Measurements from ENCODE around the gene HIGD1A.
"Not testable (repeated sequence)": the region's sequence is repeated elsewhere in the genome, so short reads cannot be mapped to it uniquely, and the experiment has no call there.

The HIGD1A gene

DNA sequence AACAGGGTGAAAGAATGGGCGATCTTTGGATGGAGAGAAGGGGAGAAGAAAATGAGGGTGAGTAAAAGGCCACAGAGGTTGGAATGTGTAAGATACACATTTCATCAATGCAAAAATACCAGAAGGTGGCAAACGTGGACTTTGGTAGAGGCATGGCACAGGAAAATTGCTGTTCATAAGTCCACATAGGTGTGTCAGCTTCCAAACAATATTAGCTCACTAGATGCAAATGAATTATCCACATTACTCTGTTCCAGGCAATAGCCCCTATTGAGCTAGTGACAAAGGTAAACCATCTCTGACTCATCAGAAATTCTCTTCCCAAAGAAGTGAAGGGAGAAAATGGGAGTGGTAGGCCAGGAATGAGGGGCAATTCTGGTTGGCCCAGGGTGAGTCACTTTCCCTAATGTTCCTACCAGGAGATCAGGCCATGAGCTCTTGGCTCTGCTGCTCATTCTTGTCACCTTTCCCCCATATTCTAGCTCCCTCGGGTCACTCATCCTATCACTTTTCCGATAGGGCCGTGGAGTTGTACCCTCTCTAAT lies 24.9 kb upstream of the HIGD1A start:
- DNase-seq (ENCODE audit: low spot score), result no peak

DNA sequence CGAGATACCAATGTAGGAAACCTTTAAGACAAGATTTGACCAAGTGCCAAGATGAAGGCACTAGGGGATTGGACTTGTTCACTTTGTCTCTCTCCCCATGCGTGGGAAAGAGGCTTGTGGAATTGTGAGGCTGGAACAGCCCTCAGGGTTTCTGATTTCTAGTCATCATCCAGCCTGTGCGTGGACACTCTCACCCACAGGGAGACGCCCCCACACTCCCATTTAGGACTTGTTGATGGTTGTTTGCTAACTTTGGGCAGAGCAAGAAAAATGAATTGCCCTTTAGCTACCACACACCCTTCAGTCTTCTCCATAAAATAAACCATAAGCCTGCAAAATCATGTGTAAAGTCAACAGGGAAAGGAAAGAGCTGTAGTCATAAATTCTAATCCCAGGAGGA lies 23.4 kb upstream of the HIGD1A start:
- no peak for DNase-seq (ENCODE audit: low spot score)

GRCh38 chr3:42827023-42827422 lies 22.7 kb upstream of the HIGD1A start:
- DNase-seq (ENCODE audit: low spot score), result no peak

- no peak for DNase-seq (ENCODE audit: low spot score)
These were observed 21.9 kb upstream of the HIGD1A start for GRCh38 chr3:42826141-42826540.

DNA sequence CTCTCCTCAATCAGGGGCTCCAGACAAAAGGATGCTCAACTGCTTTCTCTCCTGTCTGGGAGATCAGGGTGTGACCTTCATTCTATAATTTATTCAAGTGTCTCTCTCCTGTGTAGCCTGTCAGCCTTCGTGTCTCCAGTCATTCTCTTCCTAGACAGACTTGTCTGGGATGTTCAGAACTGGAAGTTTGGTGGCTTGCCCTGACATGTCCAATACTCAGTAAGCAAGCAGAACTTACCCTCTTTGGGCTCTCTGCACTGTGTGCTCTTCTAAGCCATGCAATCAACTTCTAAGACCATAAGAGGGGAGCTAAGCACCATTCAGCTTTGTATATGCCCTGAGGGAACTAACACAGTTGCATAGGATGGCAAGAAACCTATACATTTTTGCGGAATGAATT lies 19.1 kb upstream of the HIGD1A start:
- DNase-seq (ENCODE audit: low spot score), result no peak

DNA sequence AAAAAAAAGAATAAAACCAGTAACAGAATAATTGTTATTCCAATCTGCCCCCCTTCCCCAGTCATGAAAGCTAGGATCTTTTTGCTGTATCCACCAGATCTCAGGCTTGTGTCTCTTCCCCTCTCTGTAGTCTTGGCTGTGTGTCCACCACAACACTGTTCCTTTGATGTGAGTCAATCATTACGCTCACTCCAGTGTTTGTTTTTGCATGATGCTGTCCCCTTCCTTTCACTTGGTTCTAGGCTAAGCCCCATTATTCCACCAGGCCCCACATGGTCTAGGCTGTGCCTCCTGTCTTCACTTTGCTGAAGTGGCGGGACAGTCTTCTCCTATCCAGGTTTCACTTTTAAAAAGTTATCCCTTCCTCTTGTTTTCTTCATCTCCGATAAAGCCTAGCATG lies 18.5 kb upstream of the HIGD1A start:
- no peak for DNase-seq (ENCODE audit: low spot score)

- DNase-seq (ENCODE audit: low spot score), result no peak
These were observed 16.4 kb upstream of the HIGD1A start for GRCh38 chr3:42820746-42821051.

- DNase-seq (ENCODE audit: low spot score), result no peak
These were observed 15.2 kb upstream of the HIGD1A start for GRCh38 chr3:42819351-42819965.

DNA sequence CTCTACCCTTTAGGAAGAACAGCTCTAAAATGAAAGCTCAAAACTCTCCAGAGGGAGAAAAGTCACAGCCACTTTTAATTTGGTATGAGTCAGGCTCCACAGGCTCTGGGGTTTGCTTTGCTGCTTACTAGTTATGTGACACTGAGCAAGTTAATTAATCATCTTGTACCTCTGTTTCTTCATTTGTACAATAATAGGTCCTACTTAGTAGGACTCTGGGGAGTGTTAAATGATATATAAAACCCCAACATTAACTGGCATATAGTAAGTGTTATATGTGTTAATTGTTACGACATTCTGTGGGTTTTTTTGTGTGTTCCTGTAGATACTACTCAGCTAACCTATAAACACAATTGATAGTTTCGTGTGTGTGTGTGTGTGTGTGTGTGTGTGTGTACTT lies 11.5 kb upstream of the HIGD1A start:
- no peak for DNase-seq (ENCODE audit: low spot score)

DNA sequence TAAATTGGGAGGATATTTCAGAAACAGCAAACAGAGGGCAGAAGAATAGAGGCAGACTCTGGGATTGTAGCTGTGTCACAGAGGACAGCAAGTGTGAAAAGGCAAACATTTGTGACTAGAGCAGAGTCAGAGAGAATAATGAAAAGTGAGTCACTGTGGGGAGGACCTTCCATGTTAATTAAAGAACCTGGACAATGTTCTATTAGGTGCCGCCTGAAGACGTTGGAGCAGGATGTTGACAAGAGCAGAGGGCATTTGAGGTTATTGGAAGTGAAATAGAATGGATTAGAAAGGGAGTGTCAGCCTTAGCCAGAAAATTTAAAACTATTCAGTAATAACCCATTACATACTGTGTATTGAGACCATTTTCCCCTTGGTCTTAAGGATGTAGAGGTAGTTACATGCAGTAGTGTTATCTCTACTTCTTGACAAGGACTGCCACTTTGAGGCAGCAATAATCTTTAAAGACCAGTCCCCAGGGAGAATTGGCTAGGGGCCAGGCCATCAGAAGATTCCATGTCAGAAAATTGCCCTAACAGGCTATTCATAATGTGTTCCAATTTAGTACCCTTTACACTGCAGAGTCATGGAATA lies 10.7 kb upstream of the HIGD1A start:
- DNase-seq (ENCODE audit: low spot score), result no peak

- no peak for DNase-seq (ENCODE audit: low spot score)
These were observed 10.0 kb upstream of the HIGD1A start for GRCh38 chr3:42814246-42814645.

GRCh38 chr3:42811118-42811883 lies 7.0 kb upstream of the HIGD1A start:
- not testable (repeated sequence) for DNase-seq (ENCODE audit: low spot score)

- not testable (repeated sequence) for DNase-seq (ENCODE audit: low spot score)
These were observed 6.4 kb upstream of the HIGD1A start for GRCh38 chr3:42810706-42811105.

- no peak for DNase-seq (ENCODE audit: low spot score)
These were observed 4.9 kb upstream of the HIGD1A start, which contains the start of gene ACKR2 for GRCh38 chr3:42809202-42809601. Gene ACKR2, plus strand, starts transcription at chr3:42809445. Its CDS starts 55,058 bp downstream, at chr3:42864503.

DNA sequence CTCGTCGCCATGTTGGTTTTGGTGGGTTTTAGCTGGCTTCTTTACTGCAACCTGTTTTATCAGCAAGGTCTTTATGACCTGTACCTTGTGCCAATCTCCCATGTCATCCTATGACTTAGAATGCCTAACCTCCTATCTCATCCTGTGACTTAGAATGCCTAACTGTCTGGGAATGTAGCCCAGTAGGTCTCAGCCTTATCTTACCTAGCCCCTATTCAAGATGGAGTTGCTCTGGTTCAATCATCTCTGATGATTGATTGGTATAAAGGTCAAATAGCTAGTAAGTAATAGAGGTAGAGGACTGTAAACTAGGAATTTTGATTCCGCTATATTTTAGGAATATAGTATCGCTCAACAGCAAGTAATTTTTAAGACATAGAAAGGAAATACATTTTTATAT lies 3.6 kb upstream of the HIGD1A start:
- DNase-seq (ENCODE audit: low spot score), result no peak

DNA sequence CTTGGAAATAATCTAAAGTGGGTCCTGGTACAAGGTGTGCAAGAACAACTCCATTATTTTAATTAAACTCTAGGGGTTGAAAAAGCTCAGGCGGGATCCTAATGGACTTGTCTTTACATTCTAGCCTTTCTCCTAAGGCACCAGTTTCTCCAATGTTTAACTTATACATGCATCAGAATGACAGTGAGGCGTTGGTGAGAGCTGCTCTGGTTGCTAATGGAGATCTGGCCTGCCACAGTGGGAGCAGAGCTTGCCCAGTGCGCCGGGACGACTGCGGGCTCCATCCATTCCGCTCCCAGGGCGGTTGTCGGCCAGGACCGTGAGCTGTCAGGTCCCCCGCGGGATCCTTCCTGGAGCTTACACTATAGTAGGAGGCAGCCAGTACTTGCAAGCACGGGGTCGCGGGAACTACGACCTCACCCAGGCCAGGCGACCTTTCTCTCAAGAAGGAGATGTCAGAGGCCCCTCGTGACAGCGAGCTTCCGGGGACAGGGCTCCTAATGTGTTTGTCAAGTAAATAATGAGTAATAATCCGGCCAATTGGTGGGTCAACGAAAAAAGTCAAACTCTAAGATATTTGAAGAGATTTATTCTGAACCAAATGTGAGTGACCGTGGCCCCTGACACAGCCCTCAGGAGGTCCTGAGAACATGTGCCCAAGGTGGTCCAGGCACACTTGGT lies 991 bp upstream of the HIGD1A start:
- peak; percentile 14 for DNase-seq (ENCODE audit: low spot score)

GRCh38 chr3:42804831-42805132 lies 492 bp upstream of the HIGD1A start:
- DNase-seq (ENCODE audit: low spot score), result no peak

DNA sequence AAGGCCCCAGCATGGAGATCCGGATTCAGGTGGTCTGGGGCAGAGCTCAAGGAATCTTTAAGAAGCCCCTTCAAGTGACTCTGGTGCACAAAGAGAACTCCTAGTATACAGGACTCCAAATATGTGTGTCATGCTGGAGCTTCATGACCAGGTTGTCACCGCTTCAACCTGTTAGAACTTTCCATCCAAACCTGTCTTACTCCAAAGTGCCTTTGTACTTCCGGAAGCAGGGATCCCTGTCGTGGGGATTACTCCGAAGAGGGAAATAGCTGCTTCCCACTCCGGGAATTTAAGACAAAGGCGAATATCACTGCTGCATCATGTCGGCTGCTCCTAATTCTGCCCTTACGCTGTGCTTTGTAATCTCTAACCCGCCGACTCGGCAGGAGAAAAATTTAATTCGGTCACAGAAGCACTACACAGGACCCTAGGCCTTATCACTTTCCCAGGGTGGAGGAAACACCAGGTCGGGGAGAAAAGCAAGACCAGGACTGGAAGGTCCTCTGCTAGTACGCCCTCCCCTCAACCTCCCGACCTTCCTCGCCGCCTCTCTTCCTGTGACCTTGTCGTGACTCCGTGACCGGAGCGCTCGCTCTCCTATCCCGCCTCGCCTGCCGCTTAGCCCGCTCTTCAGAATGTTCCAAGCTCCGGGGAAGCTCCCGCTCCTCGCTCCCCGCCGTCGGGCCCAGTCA lies 730 bp downstream of the HIGD1A start:
- DNase-seq (ENCODE audit: low spot score), result peak; percentile 48

DNA sequence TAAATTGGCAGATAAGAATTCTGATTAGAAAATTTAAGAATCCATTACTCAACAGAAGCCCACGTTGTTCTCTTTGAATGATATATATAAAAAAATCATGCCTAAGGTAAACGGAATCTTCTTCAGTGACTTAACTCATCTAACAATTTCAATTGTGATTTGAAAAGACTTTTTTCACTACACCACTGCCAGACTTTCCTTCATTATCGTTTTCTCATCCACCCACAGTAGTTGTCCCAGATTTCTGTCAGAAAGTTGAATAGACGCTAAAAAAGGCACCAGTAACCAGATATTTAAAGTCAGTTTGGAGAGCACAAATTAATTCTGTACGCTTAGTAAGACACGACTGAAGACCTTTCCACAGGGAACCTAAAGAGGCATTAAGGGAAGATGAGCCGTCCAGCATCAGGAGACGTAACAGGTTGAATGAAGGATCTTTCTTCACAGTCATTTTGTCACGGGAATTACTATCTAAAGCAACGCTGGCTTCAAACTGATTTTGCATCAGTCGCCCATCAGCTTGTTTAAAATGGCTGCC lies 1.3 kb downstream of the HIGD1A start:
- no peak for DNase-seq (ENCODE audit: low spot score)

GRCh38 chr3:42801784-42802183 lies 2.5 kb downstream of the HIGD1A start:
- DNase-seq (ENCODE audit: low spot score), result no peak

GRCh38 chr3:42801048-42801620 lies 3.2 kb downstream of the HIGD1A start:
- no peak for DNase-seq (ENCODE audit: low spot score)

DNA sequence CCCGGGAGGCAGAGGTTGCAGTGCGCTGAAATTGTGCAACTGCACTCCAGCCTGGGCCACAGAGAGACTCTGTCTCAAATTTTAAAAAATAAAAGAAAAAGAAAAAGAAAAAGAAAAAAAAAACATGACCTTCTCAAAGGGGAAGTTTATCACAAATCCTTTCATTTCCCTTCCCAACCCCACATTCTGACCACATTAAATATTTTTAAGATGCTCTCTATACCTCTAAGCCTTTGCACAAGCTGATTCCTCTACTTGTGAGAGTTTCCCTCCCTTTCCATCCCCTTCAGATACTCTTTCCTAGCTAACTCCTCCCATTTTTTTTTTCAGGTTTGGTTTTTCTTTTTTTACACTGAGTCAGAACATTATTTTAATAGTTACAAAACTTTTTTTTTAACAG lies 4.0 kb downstream of the HIGD1A start:
- no peak for DNase-seq (ENCODE audit: low spot score)
